Fibroblast of gingiva (primary cell): ENCODE results near the gene ARPIN.
"Not testable (repeated sequence)": the region's sequence is repeated elsewhere in the genome, so short reads cannot be mapped to it uniquely, and the experiment has no call there.

Source experiments
- DNase-seq: peaks from one replicate; pipeline ENCODE4 v3.0.0-alpha.2; 2011; ENCODE audit warnings: low read depth

The ARPIN gene

DNA sequence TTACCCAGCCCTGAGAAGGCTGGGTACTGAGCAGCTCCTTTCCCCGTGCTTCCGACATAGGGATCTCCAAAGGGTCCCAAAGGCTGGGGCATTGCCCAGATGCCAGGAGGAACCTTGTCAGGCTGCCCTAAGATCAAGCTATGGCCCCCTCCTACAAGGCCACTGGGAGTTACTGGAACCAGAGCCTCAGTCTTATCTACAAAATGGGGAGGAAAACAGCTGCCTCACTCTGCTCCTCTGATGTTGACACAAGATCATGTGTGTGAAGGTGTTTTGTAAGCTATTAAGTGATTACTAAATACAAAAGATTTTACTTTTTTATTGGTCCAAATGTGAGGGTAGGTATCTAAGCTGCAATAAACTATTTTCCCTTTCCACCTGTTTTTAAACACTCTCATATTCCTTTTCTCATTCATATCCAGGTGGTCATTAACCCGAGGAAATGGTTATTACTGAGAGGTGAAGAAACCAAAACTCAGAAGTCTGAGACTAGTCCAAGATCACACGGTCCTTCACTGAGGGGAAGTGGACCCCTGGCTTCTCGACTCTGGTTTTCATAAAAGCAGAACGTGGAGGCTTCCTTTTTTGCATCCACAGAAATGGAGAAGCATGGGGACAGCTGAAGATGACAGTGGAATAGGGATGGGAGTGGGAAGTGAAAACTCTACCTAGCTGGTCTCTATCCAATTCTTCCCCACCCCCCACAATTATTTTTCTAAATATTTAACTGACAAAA is 1.7 kb downstream of the ARPIN start:
- no peak for DNase-seq

DNA sequence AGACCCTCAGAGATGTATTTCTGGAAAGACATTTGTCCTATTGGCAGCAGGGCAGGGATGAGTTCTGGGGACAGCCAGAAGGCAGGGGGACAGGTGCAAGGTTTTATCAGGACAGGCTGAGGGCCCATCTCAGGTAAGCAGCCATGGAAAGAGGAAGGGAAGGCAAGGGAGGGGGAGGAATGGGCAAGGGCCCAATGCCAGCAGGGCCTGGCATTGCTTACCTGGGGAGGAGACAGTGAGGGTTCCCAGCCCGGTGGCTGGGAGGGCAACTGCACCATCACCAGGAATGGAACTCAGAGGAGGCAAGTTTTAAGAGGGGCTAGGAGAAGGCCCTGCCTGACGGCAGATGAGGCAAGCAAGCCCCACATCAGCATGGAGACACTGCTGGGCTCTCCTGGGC is 3.1 kb downstream of the ARPIN start:
- DNase-seq = no peak

DNA sequence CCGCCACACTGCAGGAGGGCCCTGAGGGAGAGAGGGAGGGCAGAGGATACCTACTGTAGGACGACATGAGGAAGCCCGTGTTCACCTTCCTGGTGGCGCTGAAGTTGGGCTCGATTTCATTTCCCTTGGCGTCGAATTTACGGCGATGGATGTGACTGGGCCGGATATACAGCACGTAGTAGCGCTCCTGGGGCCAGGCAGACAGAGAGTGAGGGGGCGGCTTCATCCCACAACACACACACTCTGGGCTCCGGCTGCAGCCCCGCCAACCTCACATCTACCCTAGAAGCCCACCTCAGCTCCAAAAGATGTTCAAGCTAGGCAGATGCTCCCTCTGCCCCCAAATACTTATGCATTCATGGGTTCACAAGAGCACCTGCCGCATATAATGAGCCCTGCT is 4.5 kb downstream of the ARPIN start:
- DNase-seq = no peak

DNA sequence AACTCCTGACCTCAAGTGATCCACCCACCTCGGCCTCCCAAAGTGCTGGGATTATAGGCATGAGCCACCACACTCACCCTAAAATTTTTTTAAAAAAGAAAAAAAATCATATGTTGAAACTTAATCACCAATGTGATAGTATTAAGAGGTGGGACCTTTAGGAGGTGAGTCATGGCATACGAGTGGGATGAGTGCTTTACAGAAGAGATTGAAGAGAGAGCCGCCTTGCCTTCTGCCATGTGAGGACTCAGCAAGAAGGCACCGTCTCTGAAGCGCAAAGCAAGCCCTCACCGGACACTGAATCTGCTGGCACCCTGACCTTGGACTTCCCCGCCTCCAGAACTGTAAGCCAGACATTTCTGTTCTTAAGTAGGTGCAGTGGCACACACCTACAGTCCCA is 5.5 kb downstream of the ARPIN start:
- DNase-seq = no peak

DNA sequence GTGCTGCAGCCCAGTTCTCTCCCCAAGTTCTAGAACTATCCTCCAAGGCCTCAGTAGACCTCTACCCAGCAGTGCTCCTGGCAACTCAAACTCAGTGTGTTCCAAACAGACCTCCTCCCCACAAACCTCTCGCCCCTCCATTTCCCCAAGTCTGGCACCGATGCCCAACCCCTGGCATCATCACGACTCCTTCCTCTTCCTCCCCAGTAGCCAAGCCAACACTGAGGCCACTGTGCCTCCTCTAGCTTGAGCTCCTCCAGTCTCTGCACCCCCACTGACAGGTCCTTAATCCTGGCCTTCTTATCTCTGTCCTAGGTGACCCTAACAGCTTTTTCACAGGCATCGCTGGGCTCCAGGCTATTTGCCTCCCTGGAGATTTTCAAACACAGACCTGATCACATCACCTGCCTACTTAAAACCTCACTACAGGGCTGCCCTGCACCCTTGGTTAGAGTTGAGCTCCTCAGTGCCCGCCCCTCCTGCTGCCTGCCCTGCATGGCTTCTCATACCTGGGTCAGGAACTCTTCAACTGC is 6.8 kb downstream of the ARPIN start:
- no peak for DNase-seq

DNA sequence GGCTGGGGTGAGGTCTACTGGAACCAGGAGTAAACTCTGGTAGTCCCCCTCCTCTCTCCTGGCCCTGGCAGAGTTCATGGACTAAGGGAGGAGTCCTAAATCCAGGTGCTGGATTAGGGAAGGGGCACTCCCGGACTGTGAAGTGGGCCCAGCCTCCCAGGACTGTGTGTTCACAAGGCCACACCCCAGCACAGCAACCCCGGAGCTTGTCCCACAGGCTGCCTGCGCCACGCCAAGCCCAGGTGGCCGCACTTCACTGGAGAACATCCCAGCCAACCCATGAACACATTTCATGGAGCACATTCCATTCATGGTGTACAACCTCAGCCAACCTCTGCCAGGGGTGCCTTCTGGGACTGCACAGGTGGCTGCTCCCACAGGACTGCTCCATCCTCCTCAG is 8.2 kb downstream of the ARPIN start:
- no peak for DNase-seq

DNA sequence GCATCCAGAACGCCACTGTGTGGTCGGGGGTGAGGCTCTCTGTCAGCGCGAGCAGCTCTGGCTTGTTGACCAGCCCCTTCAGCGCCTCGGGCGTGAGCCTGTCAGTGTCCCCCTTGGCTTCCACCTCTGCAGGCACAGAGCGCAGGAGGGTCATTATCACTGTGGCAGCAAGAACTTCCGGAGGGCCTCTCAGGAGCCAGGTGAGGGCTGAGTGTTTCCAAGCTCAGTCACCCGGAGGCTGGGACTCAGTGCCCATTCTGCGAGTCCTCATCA is 9.0 kb downstream of the ARPIN start:
- no peak for DNase-seq

DNA sequence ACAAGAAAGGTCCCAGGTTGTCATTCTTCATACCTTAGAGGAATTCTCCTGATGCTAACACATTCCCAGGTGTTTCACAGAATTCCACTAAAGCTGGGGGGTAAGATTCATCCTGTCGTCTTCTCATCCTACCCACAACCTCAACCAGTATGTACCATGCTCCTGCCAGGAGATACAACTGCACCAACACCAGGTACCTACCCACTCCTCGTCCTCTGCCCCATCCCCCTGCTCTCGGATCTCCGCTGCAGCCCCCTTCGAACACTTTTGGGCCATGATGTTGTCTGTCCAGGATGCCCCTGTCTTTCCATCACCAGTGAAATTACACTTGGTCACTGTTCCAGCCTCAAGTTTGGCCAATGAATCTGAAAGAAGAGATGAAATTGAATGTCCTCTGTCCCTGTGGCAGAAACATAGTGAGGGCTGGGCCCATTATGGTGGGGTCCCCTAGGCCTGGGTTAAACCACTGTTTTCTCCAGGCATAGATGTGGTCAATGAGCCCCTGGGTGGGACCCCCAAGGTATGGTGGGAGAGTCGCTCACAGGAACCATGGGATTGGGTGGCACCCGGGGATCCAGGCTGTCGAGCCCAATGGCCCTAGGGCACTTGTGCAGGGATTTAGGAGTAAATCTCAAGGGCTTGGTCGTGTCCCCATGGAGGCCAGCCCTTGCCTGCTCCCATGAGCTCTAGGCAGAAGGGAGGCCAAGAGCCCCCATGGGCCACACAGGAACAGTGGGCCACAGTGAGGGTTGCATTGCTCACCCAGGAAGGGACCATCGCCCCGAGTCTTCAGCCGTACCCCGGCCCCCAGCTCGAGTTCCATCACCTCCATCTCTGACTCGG is 9.5 kb downstream of the ARPIN start:
- no peak for DNase-seq

DNA sequence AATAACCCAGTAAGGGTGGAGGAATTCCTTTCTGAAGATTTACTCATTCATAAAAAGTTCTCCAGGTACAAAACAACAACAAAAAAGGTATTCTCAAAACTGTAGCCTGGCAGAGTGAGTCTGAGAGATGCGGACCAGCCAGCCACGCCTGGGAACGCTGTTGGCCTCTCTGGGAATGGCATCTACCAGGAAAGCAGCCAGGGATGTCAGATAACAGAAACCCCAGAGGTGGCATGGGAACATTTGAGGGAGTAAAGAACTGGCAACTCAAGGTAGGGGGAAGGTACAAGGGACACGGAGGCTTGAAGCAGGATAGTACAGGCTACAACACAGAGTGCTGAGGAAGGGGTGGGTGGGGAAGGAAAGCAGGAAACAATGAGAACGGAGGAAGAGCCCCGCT is 11.9 kb downstream of the ARPIN start:
- no peak for DNase-seq

DNA sequence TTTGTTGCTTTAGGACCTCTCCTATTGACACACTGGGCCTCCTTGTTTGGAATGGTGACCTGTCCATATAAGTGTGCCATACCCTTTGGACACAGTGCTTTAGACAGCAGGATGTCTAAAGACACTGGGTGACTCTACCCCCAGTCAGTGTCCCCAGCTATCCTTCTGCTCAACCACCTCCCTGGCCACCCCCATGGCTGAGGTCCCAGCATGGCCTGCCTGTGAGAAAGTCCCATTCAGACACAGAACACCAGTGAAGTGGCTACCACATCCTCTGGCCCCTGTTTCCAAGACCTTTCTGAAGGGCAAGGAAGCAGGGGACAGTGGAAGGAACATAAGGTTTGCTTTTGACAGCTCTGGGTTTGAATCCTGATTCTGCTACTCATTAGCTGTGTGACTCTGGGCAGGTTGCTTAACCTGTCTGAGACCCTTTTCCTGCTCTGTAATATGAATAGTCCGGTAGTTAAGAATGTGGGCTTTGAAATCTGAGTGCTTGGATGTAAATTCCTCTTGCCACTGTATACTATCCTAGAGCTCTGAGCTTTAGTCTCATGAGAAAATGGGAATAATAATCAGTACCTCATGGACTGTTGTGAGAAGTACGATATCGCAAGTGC is 12.7 kb downstream of the ARPIN start:
- no peak for DNase-seq

DNA sequence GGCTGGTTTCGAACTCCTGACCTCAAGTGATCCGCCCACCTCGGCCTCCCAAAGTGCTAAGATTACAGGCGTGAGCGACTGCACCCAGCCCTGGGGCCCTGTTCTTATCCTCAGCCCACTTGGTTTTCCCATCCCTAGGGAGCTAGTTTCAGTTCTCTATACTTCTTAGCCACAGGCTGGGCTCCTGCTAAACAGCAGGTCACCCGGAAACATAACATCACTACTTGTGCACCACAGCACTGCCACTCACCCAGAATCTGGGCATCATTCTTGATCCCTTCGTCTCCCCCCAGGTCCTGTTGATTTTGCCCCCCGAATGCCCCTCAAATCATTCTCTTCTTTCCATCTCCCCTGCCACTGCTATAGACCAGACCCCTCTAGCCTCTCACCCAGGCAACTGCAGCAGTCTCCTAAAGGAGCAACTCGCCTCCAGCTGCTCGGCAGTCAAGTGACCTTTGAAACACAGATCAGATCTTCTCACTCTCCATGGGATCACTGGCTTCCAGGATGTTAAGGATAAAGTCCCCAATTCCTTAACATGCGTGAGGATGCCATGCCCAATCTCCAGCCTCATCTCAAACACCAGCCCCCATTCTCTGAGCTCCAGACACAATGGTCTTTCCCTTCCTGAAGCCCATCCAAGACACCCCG is 13.3 kb downstream of the ARPIN start:
- no peak for DNase-seq

DNA sequence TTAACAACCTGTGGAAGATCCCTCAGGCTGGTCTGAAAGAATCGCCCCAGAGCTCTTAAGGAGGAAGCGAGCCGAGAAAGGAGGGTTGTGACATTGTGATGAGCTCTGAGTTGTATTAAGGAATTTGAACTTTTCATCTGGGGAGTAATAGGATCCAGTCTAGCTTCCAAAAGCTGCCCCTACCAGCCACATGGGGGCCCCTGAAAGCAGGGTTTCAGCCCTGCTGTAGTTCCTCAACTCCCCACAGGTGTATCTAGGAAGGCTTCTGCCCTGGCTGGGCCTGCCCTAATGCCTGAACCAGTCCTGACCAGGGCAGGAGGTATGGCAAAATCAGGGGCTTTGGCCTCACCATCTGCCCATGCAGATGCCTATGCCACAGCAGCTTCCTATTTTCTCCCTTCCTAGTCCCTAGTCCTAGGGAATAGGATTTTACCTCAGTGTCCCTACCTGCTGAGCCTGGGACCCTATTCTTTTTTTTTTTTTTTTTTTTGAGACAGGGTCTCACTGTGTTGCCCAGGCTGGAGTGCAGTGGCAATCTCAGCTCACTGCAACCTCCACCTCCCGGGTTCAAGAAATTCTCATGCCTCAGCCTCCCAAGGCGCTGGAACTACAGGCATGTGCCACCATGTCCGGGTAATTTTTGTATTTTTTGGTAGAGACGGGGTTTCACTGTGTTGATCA is 14.0 kb downstream of the ARPIN start:
- DNase-seq = peak; percentile 60

DNA sequence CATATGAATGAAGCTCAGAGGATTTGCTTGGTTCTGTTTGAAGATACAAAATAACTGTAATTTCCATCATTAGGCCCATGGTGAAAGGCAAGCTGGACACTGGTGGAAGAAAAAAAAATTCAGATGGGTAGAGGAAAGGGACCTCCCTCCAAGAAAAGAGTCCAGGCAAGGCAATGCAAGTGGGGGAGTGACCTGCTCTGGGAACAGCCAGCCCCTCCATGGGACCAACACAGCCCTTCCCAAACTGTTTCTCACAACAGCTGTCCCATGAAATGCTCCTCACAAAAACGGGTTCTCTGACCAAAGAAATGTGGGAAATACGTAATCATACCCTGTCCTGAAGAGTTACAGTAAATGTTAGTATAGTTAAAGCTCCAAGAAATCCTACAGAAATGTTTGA is 14.6 kb downstream of the ARPIN start:
- DNase-seq = no peak

DNA sequence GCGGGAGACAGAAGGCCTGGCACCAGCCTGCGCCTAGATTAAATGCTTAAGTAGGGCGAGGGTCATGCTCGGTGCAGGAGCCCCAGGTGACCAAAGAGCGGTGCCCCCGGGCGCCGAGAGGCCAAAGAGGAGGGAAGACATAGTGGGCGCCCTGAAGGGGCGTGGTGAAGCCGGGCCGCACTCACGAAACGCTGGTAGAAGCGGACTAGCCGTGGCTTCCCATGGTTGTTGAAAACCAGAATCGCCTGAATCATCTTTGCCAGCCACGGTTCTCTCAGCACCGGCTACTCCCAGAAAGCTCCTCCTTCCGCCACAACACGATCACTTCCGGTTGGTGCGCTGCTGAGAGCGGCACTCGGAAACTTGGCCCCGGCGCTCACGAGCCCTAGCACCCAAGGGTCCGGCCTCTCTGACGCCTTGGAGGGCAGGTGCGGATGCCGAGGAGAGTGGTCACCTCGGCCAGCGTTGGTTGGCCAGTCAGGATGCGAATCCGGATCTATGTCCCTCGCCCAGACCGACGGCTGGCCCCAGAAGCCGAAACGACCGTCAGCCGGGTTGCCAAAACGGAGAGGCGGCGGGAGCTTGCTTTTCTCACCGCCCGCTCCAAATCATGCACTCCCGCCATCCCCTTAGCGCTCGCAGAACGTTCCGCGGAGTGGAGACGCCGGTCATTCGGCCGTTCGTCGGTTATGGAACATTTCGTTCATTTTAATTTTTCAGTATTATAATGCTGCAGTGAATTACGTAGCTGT is 18.9 kb downstream of the ARPIN start, which contains the start of gene AP3S2:
Gene AP3S2, minus strand, starts transcription at position 299 of the 752 bp plus-strand sequence. Its CDS starts 45 bp downstream, at position 254.
- DNase-seq = peak; percentile 92

DNA sequence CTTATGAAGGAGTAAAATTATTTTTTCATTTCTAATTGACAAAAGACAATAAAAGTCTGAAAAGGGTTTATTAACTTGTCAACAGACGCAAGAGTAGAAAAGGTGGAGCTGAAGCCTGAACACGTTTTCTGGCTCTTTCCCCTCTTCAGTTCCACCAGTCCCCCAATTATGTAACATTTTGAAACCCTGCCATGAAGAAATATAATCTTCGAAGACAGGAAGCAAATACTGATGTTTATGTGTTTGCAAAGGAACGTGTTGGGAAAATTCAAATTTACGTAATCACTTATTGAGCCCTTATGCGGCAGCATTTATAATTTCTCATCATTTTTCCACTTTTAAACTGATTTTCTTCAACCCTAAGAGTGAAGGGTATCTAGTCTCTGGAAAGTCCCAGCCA is 19.7 kb downstream of the ARPIN start:
- peak; percentile 16 for DNase-seq

DNA sequence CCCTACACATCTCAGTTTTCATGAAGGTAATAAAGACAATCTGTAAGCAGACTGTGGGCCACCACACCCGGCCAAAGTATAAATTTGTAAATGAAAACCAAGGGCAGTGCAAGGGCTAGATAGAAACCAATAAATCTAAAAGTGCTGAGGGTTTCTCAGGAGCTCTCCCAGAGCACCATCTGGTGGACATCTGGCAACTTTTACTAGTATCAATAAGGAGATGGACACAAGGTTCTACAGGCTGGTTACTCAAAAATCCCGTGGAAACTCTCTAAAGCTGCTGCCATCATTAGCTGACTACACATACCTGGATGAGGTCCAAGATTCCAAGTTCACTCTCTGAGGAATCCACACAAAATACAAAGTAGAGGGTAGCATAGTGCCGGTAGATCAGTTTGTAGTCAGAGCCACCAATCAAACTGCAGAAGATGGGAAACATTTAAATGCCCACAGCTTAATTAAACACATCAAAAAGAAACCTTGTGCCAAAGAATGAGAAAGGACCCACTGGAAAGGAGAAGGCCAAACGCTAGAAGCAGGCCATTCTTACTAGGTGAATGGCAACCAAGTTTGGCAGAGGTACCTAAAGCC is 24.4 kb downstream of the ARPIN start:
- DNase-seq = peak; percentile 79

DNA sequence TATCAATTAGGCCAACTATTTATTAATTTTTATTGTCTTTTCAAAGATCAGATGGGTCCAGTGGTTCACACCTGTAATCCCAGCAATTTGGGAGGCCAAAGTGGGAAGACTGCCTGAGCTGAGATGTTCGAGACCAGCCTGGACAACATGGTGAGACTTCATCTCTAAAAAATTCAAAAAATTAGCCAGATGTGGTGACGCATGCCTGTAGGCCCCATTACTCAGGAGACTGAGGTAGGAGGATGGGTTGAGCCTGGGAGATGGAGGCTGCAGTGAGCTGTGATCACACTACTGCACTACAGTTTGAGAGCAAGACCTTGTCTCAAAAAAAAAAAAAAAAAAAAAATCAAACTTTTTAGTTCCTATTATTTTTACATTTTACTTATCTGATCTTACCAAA is 27.1 kb downstream of the ARPIN start:
- no peak for DNase-seq

DNA sequence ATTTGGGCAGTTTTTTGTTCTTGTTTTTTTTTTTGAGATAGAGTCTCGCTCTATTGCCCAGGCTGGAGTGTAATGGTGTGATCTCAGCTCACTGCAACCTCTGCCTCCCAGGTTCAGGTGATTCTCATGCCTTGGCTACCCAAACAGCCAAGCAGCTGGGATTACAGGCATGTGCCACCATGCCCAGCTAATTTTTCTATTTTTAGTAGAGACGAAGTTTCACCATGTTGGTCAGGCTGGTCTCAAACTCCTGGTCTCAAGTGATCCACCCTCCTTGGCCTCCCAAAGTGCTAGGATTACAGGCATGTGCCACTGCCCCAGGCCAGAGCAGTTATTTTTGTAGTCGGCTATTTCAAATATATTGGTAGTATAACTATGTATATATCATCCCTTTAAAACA is 27.6 kb downstream of the ARPIN start:
- DNase-seq = not testable (repeated sequence)

DNA sequence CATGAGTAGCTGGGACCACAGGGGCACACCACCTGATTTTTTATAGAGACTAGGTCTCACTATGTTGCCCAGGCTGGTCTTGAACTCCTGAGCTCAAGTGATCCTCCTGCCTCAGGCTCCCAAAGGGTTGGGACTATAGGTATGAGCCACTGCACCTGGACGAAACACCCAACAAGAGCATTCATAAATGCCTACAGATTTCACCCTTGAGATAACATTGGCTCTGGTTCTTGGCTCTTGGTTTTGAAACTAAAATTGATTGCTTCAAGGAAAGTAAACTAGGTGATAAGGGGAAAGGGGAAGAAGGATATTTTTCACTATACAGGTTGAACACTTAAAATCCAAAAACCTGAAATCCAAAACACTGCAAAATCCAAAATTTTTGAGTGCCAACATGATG is 29.2 kb downstream of the ARPIN start:
- DNase-seq = no peak

DNA sequence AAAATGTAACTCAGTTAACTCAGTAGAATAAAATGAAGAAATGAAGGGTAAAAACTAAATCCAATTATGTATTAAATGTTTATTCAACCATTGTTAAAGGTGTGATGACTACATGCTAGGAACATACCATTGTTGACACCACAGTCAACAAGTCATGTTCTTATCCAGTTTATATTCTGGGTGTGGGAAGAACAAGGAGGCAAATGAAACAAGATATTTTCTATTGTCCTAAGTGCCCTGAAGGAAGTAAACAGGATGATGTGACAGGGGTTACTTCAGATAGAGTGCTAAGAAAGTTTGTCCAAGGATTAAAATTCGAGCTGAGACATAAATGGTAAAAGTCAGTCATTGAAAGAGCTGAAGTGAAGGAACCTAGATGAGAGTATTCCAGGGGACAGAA is 32.0 kb downstream of the ARPIN start:
- DNase-seq = no peak

DNA sequence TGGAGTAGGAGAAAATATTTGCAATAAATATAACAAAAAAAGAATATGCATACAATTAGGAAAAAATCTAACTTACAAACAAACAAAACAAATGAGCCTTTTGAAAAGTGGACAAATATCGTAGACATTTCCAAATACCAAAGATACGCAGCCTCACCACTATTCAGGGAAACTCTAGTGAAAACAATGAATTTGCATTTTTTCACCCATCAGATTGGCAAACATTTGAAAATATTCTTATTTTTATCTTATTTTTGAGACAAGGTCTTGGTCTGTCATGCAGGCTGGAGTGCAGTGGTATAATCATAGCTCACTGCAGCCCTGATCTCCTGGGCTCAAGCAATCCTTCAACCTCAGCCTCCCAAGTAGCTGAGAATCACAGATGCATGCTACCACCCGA is 34.4 kb downstream of the ARPIN start:
- no peak for DNase-seq
